Natural killer cell (primary cell): ENCODE results near the gene THBS1. TPM values are rescaled to one million over a fixed set of nuclear protein-coding genes. Genes with fewer than 3 reads are reported as not detected.

Experiments used
- ATAC-seq, 3 donors: fragments of 150-1000 bp in 2 of 3; fragments of 200-7000 bp in 1 of 3; cut with Tn5 transposase; 1 replicate in 1 of 3; 2 replicates in 2 of 3; pipeline ENCODE4 v1.10.0; 2021; ENCODE audit warnings: mild to moderate bottlenecking in 2 of 3, moderate library complexity in 2 of 3
- DNase-seq, 2 donors: peaks; one replicate each; pipeline versions ENCODE4 v3.0.0 to v3.0.0-alpha.2; 2013 to 2021; ENCODE audit warnings: mixed read lengths in 1 of 2
- H3K27ac ChIP-seq: one replicate; pipeline ENCODE4 v1.5.1; 2013; ENCODE audit warnings: mild to moderate bottlenecking, low read length
- H3K27me3 ChIP-seq: one replicate; pipeline ENCODE4 v1.6.1; 2013; ENCODE audit warnings: low read length; ENCODE audit not compliant: control insufficient read depth, insufficient read depth
- H3K36me3 ChIP-seq: one replicate; pipeline ENCODE4 v1.6.1; 2013; ENCODE audit warnings: low read length; ENCODE audit not compliant: control insufficient read depth, insufficient read depth
- H3K4me1 ChIP-seq: one replicate; pipeline ENCODE4 v1.6.1; 2013; ENCODE audit warnings: low read length; ENCODE audit not compliant: control insufficient read depth, insufficient read depth
- H3K4me3 ChIP-seq: one replicate; pipeline ENCODE4 v1.5.1; 2013; ENCODE audit warnings: low read length
- H3K9me3 ChIP-seq: one replicate; pipeline ENCODE4 v1.6.1; 2013; ENCODE audit warnings: low read length; ENCODE audit not compliant: control insufficient read depth, insufficient read depth
- H3K27ac Mint-ChIP-seq, 2 donors: one replicate each; pipeline ENCODE4 v1.8.0; 2022; ENCODE audit warnings: mild to moderate bottlenecking in 2 of 2, mixed read lengths in 2 of 2, moderate library complexity in 1 of 2
- H3K27me3 Mint-ChIP-seq, 2 donors: one replicate each; pipeline ENCODE4 v1.8.0; 2022; ENCODE audit warnings: low read depth in 2 of 2, mixed read lengths in 2 of 2
- H3K36me3 Mint-ChIP-seq: one replicate; pipeline ENCODE4 v1.8.0; 2022; ENCODE audit warnings: mixed read lengths
- H3K4me1 Mint-ChIP-seq, 2 donors: one replicate each; pipeline ENCODE4 v1.8.0; 2022; ENCODE audit warnings: mixed read lengths in 2 of 2
- H3K4me3 Mint-ChIP-seq: one replicate; pipeline ENCODE4 v1.8.0; 2022; ENCODE audit warnings: mild to moderate bottlenecking, moderate library complexity, mixed read lengths
- H3K9me3 Mint-ChIP-seq, 2 donors: one replicate each; pipeline ENCODE4 v1.8.0; 2022; ENCODE audit warnings: mixed read lengths in 2 of 2
- CTCF ChIP-seq: fragments of 200-600 bp; IDR thresholded peaks from one replicate; pipeline ENCODE4 v1.8.0; 2022; ENCODE audit warnings: antibody characterized with exemption
- WGBS: methylation state at CpG from one replicate; pipeline ENCODE4 v1.1.7; 2013; ENCODE audit warnings: missing lambda C conversion rate; ENCODE audit not compliant: insufficient coverage; 5-methylcytosine and 5-hydroxymethylcytosine counted together
- intact Hi-C: fragments of 100-400 bp; cut with micrococcal nuclease; formaldehyde crosslinking; loops from one replicate; pipeline ENCODE4 v1.14.2; 2022
- total RNA-seq, 4 donors: library from RNA; stranded (reverse); fragments of 120-200 nt in 1 of 4; gene quantifications; one replicate each; pipeline versions ENCODE4 v1.2.3 to v1.2.4, GENCODE V29; 2013 to 2022

THBS1 gene
- total RNA-seq, 3 donors from 2014 or later (not counting 1 experiment from before 2014, with no cell fraction given): 27.1 to 43.3 (median 38.3) TPM

GRCh38 chr15:39584662-39585388, 3.9 kb downstream of the THBS1 start:
- H3K4me1 Mint-ChIP-seq: peaks cover 50 to 61% of the 10 kb centered on the region in 2 donors
- 49% methylated on average over 3 of the region's 3 CpGs for WGBS
- H3K27ac ChIP-seq: no peak overlapping the region
- H3K27me3 ChIP-seq: no peaks in the 10 kb centered on the region
- peaks cover 12% of the 10 kb centered on the region for H3K36me3 ChIP-seq
- H3K9me3 Mint-ChIP-seq: no peaks in the 10 kb centered on the region
- intact Hi-C loops: loop anchor here (2.0 to 10.0 kb wide), 2 partner anchors 38 to 1110 kb away; no protein-coding TSS in a partner anchor
- peak overlapping the region; percentile 67 to 86 for H3K27ac Mint-ChIP-seq
- TF ChIP-seq CTCF: no peak
- no peaks in the 10 kb centered on the region for H3K27me3 Mint-ChIP-seq
- H3K4me3 Mint-ChIP-seq: peak overlapping the region; percentile 28
- peaks cover 51% of the 10 kb centered on the region for H3K4me1 ChIP-seq
- ATAC-seq (no peak), DNase-seq (no peak)
- peaks cover 17% of the 10 kb centered on the region for H3K36me3 Mint-ChIP-seq
- H3K9me3 ChIP-seq: no peaks in the 10 kb centered on the region
- no peak overlapping the region for H3K4me3 ChIP-seq

- no peaks in the 10 kb centered on the region for H3K27me3 ChIP-seq
- peaks cover 17% of the 10 kb centered on the region for H3K36me3 ChIP-seq
- Mint-ChIP-seq H3K9me3 (no peaks in the 10 kb centered on the region), H3K4me1 (peaks cover 47 to 58% of the 10 kb centered on the region in 2 donors), H3K4me3 (no peak overlapping the region), H3K27ac (peak overlapping the region; percentile 67 to 86), H3K27me3 (no peaks in the 10 kb centered on the region), H3K36me3 (peaks cover 23% of the 10 kb centered on the region)
- no peak for TF ChIP-seq CTCF
- 90% methylated on average over 4 of the region's 4 CpGs for WGBS
- intact Hi-C loops: loop anchor here (2.0 to 10.0 kb wide), 2 partner anchors 37 to 1111 kb away; no protein-coding TSS in a partner anchor
- peaks cover 47% of the 10 kb centered on the region for H3K4me1 ChIP-seq
- H3K4me3 ChIP-seq: no peak overlapping the region
- no peaks in the 10 kb centered on the region for H3K9me3 ChIP-seq
- no peak for DNase-seq
- H3K27ac ChIP-seq: no peak overlapping the region
- ATAC-seq: peak in 2 of 3 donors; percentile 9 to 29
Observed at GRCh38 chr15:39585389-39585841, 4.5 kb downstream of the THBS1 start.

GRCh38 chr15:39585871-39586301, 5.0 kb downstream of the THBS1 start:
- WGBS: 97% methylated on average over 4 of the region's 4 CpGs
- peak overlapping the region; percentile 67 to 86 for H3K27ac Mint-ChIP-seq
- no peak overlapping the region for H3K4me3 Mint-ChIP-seq

More at GRCh38 chr15:39585871-39586301, 5.0 kb downstream of the THBS1 start:
- Mint-ChIP-seq H3K4me1 (peaks cover 47 to 53% of the 10 kb centered on the region in 2 donors), H3K36me3 (peaks cover 27% of the 10 kb centered on the region), H3K9me3 (no peaks in the 10 kb centered on the region), H3K27me3 (no peaks in the 10 kb centered on the region)
- H3K4me1 ChIP-seq: peaks cover 42% of the 10 kb centered on the region
- ATAC-seq: no peak
- no peak overlapping the region for H3K27ac ChIP-seq
- H3K4me3 ChIP-seq: no peak overlapping the region
- peaks cover 17% of the 10 kb centered on the region for H3K36me3 ChIP-seq
- DNase-seq: no peak
- H3K27me3 ChIP-seq: no peaks in the 10 kb centered on the region
- no peaks in the 10 kb centered on the region for H3K9me3 ChIP-seq
- intact Hi-C loops: loop anchor here (2.0 to 10.0 kb wide), 2 partner anchors 37 to 1111 kb away; no protein-coding TSS in a partner anchor
- TF ChIP-seq CTCF: no peak
